Fibroblast of skin of right biceps (primary cell): ENCODE results near the gene SPATA20.

Experiments used
- DNase-seq: peaks from one replicate; pipeline ENCODE4 v3.0.0-alpha.2; 2013

SPATA20 gene

GRCh38 chr17:50547035-50547735, at the start of gene SPATA20:
Gene SPATA20, plus strand, starts transcription at chr17:50547174. Its CDS starts 35 bp downstream, at chr17:50547209.
- DNase-seq, result peak; percentile 88

- no peak for DNase-seq
Observed at GRCh38 chr17:50498021-50498874, 48.7 kb upstream of the SPATA20 start.

GRCh38 chr17:50499270-50499669, 47.7 kb upstream of the SPATA20 start:
- no peak for DNase-seq

GRCh38 chr17:50499721-50500120, 47.3 kb upstream of the SPATA20 start:
- DNase-seq, result peak; percentile 82

- no peak for DNase-seq
Observed at GRCh38 chr17:50501054-50501453, 45.9 kb upstream of the SPATA20 start.

- no peak for DNase-seq
Observed at GRCh38 chr17:50502301-50502990, 44.5 kb upstream of the SPATA20 start.

GRCh38 chr17:50505591-50506130, 41.3 kb upstream of the SPATA20 start:
- DNase-seq, result no peak

GRCh38 chr17:50506298-50506697, 40.7 kb upstream of the SPATA20 start:
- DNase-seq, result no peak

GRCh38 chr17:50507871-50508572, 39.0 kb upstream of the SPATA20 start, which contains the start of gene MYCBPAP:
Gene MYCBPAP, plus strand, starts transcription at chr17:50508439. Its CDS starts 236 bp downstream, at chr17:50508675.
- peak; percentile 84 for DNase-seq

- DNase-seq, result no peak
Observed at GRCh38 chr17:50508573-50509460, 38.2 kb upstream of the SPATA20 start.

GRCh38 chr17:50511058-50511457, 35.9 kb upstream of the SPATA20 start:
- no peak for DNase-seq

- DNase-seq, result no peak
Observed at GRCh38 chr17:50513495-50513894, 33.5 kb upstream of the SPATA20 start.

- DNase-seq, result no peak
Observed at GRCh38 chr17:50514388-50514787, 32.6 kb upstream of the SPATA20 start.

GRCh38 chr17:50514936-50515702, 31.9 kb upstream of the SPATA20 start:
- DNase-seq, result peak; percentile 39

- no peak for DNase-seq
Observed at GRCh38 chr17:50517011-50517410, 30.0 kb upstream of the SPATA20 start.

- no peak for DNase-seq
Observed at GRCh38 chr17:50517504-50518383, 29.2 kb upstream of the SPATA20 start.

- no peak for DNase-seq
Observed at GRCh38 chr17:50518384-50519023, 28.5 kb upstream of the SPATA20 start.

- no peak for DNase-seq
Observed at GRCh38 chr17:50519141-50519834, 27.7 kb upstream of the SPATA20 start.
